IPS-18a (cell line): ENCODE results near the gene CD244.
"Not testable (repeated sequence)": the region's sequence is repeated elsewhere in the genome, so short reads cannot be mapped to it uniquely, and the experiment has no call there.

Source experiments
- H3K27ac ChIP-seq: one replicate; pipeline ENCODE4 v1.5.1; 2013; ENCODE audit warnings: low read length
- H3K27me3 ChIP-seq: one replicate; pipeline ENCODE4 v1.6.1; 2013; ENCODE audit warnings: mild to moderate bottlenecking, low read length; ENCODE audit not compliant: control insufficient read depth, insufficient read depth
- H3K36me3 ChIP-seq: one replicate; pipeline ENCODE4 v1.6.1; 2013; ENCODE audit warnings: low read depth, low read length; ENCODE audit not compliant: control insufficient read depth
- H3K4me1 ChIP-seq: one replicate; pipeline ENCODE4 v1.6.1; 2013; ENCODE audit warnings: low read depth, low read length; ENCODE audit not compliant: control insufficient read depth
- H3K4me3 ChIP-seq: one replicate; pipeline ENCODE4 v1.5.1; 2013; ENCODE audit warnings: low read length
- H3K9ac ChIP-seq: one replicate; pipeline ENCODE4 v1.6.1; 2013; ENCODE audit warnings: mild to moderate bottlenecking, low read length, moderate library complexity
- H3K9me3 ChIP-seq: one replicate; pipeline ENCODE4 v1.6.1; 2013; ENCODE audit warnings: low read depth, low read length; ENCODE audit not compliant: control insufficient read depth

The CD244 gene

GRCh38 chr1:160877221-160877620, 14.5 kb upstream of the CD244 start:
- H3K4me1 ChIP-seq: no peaks in the 10 kb centered on the region
- H3K9ac ChIP-seq: no peak overlapping the region
- H3K4me3 ChIP-seq: no peak overlapping the region
- no peaks in the 10 kb centered on the region for H3K9me3 ChIP-seq
- no peaks in the 10 kb centered on the region for H3K27me3 ChIP-seq
- no peaks in the 10 kb centered on the region for H3K36me3 ChIP-seq
- H3K27ac ChIP-seq: no peak overlapping the region

GRCh38 chr1:160876311-160876710, 13.6 kb upstream of the CD244 start:
- H3K36me3 ChIP-seq: no peaks in the 10 kb centered on the region
- H3K4me1 ChIP-seq: no peaks in the 10 kb centered on the region
- H3K27ac ChIP-seq: no peak overlapping the region
- H3K9me3 ChIP-seq: no peaks in the 10 kb centered on the region
- H3K27me3 ChIP-seq: no peaks in the 10 kb centered on the region
- H3K9ac ChIP-seq: no peak overlapping the region
- no peak overlapping the region for H3K4me3 ChIP-seq

- not testable (repeated sequence) for H3K36me3 ChIP-seq, H3K4me1 ChIP-seq, H3K9ac ChIP-seq
Observed at GRCh38 chr1:160875591-160875990, 12.9 kb upstream of the CD244 start.

GRCh38 chr1:160874935-160875334, 12.2 kb upstream of the CD244 start:
- Histone ChIP-seq H3K9ac (no peak overlapping the region), H3K9me3 (no peaks in the 10 kb centered on the region), H3K27ac (no peak overlapping the region), H3K36me3 (no peaks in the 10 kb centered on the region), H3K4me3 (no peak overlapping the region), H3K4me1 (no peaks in the 10 kb centered on the region), H3K27me3 (no peaks in the 10 kb centered on the region)

More at GRCh38 chr1:160875591-160875990, 12.9 kb upstream of the CD244 start:
- H3K27ac ChIP-seq, H3K9me3 ChIP-seq, H3K4me3 ChIP-seq, H3K27me3 ChIP-seq: not testable (repeated sequence)

- no peak overlapping the region for H3K27ac ChIP-seq
- no peaks in the 10 kb centered on the region for H3K27me3 ChIP-seq
- H3K4me1 ChIP-seq: no peaks in the 10 kb centered on the region
- H3K9ac ChIP-seq: no peak overlapping the region
- no peaks in the 10 kb centered on the region for H3K9me3 ChIP-seq
- H3K36me3 ChIP-seq: no peaks in the 10 kb centered on the region
- no peak overlapping the region for H3K4me3 ChIP-seq
Observed at GRCh38 chr1:160868141-160868540, 5.5 kb upstream of the CD244 start.

- H3K4me1 ChIP-seq, H3K4me3 ChIP-seq, H3K36me3 ChIP-seq, H3K9ac ChIP-seq, H3K27me3 ChIP-seq, H3K9me3 ChIP-seq, H3K27ac ChIP-seq: not testable (repeated sequence)
Observed at GRCh38 chr1:160867651-160868050, 5.0 kb upstream of the CD244 start.

DNA sequence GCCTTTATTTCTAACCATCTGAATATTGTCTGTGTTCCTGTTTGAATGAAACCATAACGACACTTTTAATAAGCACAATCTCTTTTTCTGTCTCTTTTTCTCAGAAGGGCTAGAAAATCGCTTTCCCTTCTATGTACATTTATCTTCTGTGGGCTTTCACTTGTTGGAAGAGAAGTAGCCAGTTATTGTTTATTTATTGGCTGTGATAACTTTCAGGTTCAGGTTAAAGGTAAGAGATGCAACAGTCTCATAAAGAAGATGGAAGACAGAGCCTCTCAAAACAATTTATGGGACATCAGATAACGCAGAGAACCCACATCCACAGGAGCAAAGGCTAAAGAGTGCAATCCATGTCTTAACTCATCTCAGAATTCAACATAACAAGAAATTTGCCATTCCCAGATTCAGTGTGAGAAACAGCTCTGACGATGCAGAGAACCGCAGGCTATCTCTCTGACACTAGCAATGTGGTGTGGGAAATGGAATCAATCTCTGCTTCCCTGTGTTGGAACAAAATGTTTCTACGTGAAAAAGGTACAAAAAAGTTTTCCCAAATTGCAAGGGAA, 4.1 kb upstream of the CD244 start:
- H3K36me3 ChIP-seq: no peaks in the 10 kb centered on the region
- no peak overlapping the region for H3K27ac ChIP-seq
- no peaks in the 10 kb centered on the region for H3K27me3 ChIP-seq
- H3K9ac ChIP-seq: no peak overlapping the region
- no peaks in the 10 kb centered on the region for H3K9me3 ChIP-seq
- no peak overlapping the region for H3K4me3 ChIP-seq
- no peaks in the 10 kb centered on the region for H3K4me1 ChIP-seq

DNA sequence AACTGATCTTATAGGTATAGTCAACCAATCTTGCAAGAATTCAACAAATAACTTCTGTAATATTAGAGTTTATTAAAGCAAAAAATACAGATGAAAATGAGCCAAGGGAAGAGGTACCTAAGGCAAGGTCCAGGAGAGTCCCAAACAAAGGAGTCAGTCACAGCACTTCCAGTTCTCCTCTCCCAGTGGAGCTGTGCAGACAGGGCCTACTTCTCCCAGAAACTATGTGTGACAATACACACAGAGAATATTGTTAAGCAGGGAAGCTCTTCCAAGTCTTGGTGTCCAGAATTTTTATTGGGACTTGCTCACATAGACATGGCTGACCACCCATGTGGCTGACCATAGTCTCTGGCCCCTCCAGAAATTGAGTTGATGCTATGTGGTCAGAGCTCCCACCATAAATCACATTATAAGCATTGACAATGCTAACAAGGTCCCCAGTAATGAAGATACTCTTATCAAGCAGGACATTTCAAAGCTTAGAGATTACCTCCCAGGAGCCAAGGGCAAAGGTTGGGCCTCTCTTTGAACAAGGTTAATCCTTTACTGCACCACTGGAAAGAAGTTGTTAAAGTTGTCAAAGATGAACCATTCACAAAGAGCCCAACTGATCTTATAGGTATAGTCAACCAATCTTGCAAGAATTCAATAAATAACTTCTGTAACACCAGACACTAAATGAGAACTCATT, 3.5 kb upstream of the CD244 start:
- Histone ChIP-seq H3K36me3 (no peaks in the 10 kb centered on the region), H3K27me3 (no peaks in the 10 kb centered on the region), H3K4me3 (no peak overlapping the region), H3K4me1 (no peaks in the 10 kb centered on the region), H3K9me3 (no peaks in the 10 kb centered on the region), H3K27ac (no peak overlapping the region), H3K9ac (no peak overlapping the region)

- H3K27ac ChIP-seq: no peak overlapping the region
- H3K9ac ChIP-seq: no peak overlapping the region
- no peaks in the 10 kb centered on the region for H3K4me1 ChIP-seq
- H3K9me3 ChIP-seq: no peaks in the 10 kb centered on the region
- no peak overlapping the region for H3K4me3 ChIP-seq
- H3K36me3 ChIP-seq: no peaks in the 10 kb centered on the region
- H3K27me3 ChIP-seq: no peaks in the 10 kb centered on the region
Observed at GRCh38 chr1:160865337-160865736, 2.6 kb upstream of the CD244 start.

GRCh38 chr1:160864173-160864572, 1.5 kb upstream of the CD244 start:
- Histone ChIP-seq H3K27ac (no peak overlapping the region), H3K27me3 (no peaks in the 10 kb centered on the region), H3K9me3 (no peaks in the 10 kb centered on the region), H3K36me3 (no peaks in the 10 kb centered on the region), H3K9ac (no peak overlapping the region), H3K4me3 (no peak overlapping the region), H3K4me1 (no peaks in the 10 kb centered on the region)

- Histone ChIP-seq H3K9ac (no peak overlapping the region), H3K27ac (no peak overlapping the region), H3K4me3 (no peak overlapping the region), H3K36me3 (no peaks in the 10 kb centered on the region), H3K9me3 (no peaks in the 10 kb centered on the region), H3K4me1 (no peaks in the 10 kb centered on the region), H3K27me3 (no peaks in the 10 kb centered on the region)
Observed at GRCh38 chr1:160863774-160864131, 1.1 kb upstream of the CD244 start.

GRCh38 chr1:160863061-160863773, 530 bp upstream of the CD244 start:
- Histone ChIP-seq H3K27me3 (no peaks in the 10 kb centered on the region), H3K27ac (no peak overlapping the region), H3K36me3 (no peaks in the 10 kb centered on the region), H3K9ac (no peak overlapping the region), H3K4me1 (no peaks in the 10 kb centered on the region), H3K4me3 (no peak overlapping the region), H3K9me3 (no peaks in the 10 kb centered on the region)
